ENCODE measurements around the gene IL5.

Gene IL5

DNA sequence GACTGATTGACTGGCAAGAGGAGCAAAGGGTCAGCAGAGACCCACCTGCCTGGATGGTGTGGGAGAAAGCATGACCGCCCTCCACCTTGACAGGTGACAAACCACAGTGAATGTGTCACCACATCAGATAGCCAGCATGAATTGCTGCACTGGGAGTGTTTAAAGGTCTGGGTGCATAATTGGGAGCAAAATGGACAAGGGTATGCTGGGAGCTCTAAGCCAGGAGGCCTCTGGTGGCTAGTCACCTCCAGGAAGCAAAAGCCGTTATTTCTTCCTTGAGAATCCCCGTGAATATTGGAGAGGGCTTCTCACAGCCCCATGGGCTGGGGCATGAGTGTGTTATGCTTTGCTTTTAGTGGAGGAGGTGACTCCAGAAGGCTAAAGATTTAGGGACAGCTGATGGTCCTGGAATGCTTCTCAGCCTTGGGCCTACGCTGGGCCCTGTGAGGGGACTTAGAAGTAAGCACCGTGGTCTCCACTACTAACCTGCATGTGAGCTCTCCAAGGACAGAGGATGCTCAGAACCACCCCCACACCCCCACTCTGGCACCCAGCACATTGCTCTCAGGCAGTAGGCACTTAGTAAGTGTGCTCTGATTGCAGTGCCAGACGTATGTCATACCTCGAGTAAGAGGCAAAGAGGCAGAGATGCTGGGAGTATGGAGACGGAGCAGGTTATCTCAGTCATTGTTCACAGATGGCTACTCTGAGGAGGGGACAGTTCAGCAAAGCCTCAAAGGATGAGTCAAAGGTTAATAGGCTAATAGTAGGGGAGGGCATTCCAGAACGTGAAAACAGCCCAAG lies 43.7 kb downstream of the IL5 start:
- Histone ChIP-seq H3K9me3 (ENCODE audit: control insufficient read depth, low read length) (no peaks in the 10 kb centered on the region), H3K4me3 (ENCODE audit: insufficient read depth, low read depth, low read length) (no peak overlapping the region), H3K27ac (ENCODE audit: insufficient read depth, low read depth, low read length, poor library complexity, severe bottlenecking) (no peak overlapping the region), H3K36me3 (ENCODE audit: control insufficient read depth, insufficient read depth, low read length) (no peaks in the 10 kb centered on the region), H3K4me1 (ENCODE audit: control insufficient read depth, insufficient read depth, low read length) (no peaks in the 10 kb centered on the region), H3K27me3 (ENCODE audit: control insufficient read depth, insufficient read depth, low read length, poor library complexity, severe bottlenecking) (peaks cover 9% of the 10 kb centered on the region)
- 73 to 74% methylated on average over 9 of the region's 9 CpGs for WGBS, 2 experiments

DNA sequence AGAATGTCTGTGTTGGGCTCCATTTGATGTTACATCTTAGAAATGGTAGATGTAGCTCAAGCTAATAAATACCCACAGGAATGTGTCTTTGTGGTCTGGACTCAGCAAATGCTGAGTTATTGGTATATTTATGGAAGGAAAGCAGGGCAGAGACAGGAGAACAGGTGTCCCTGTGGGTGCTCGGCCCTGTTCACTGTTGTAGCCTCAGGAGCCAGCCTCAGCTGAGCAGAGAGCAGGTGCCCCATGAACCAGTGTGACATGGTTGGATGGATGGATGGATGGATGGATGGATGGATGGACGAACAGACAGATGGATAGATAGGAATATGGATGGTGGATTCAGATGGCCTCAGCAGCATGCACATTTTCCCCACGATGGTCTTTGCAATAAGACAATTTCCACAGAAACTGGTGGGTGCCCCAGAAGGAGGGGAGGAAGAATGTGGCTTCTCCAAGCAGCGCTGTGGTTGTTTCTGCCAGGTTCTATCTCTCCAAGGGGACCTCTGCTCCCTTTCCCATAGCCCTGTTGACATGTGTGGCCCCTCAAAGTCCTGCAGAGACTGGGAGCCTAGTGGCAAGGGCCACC lies 44.5 kb downstream of the IL5 start:
- Histone ChIP-seq H3K27me3 (ENCODE audit: control insufficient read depth, insufficient read depth, low read length, poor library complexity, severe bottlenecking) (peaks cover 18% of the 10 kb centered on the region), H3K9me3 (ENCODE audit: control insufficient read depth, low read length) (no peaks in the 10 kb centered on the region), H3K36me3 (ENCODE audit: control insufficient read depth, insufficient read depth, low read length) (no peaks in the 10 kb centered on the region), H3K27ac (ENCODE audit: insufficient read depth, low read depth, low read length, poor library complexity, severe bottlenecking) (no peak overlapping the region), H3K4me3 (ENCODE audit: insufficient read depth, low read depth, low read length) (no peak overlapping the region), H3K4me1 (ENCODE audit: control insufficient read depth, insufficient read depth, low read length) (no peaks in the 10 kb centered on the region)
- 86% methylated on average over 4 of the region's 4 CpGs for WGBS, 2 experiments

DNA sequence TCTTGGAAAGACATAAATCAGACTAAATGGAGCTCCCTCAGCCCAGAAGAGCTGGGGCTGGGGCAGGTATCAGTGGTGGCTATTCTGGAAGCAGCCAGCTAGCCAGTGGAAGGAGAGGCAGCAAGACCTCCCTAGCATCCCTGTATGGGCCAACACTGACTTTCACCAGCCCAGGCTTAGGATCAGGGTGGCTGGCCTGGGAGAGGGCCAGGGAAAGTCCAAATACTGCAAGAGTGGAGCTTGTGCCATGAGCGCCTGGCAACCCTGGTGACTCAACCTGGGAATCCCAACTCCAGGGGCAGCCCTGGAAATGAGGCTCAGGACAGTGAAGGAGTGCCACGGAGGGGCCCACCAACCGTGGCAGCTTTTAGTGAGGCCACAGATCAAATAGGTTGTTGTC lies 45.2 kb downstream of the IL5 start:
- WGBS, 2 experiments: 92 to 93% methylated on average over 3 of the region's 3 CpGs
- H3K27ac ChIP-seq (ENCODE audit: insufficient read depth, low read depth, low read length, poor library complexity, severe bottlenecking): no peak overlapping the region
- H3K27me3 ChIP-seq (ENCODE audit: control insufficient read depth, insufficient read depth, low read length, poor library complexity, severe bottlenecking): peaks cover 24% of the 10 kb centered on the region
- H3K36me3 ChIP-seq (ENCODE audit: control insufficient read depth, insufficient read depth, low read length): no peaks in the 10 kb centered on the region
- no peaks in the 10 kb centered on the region for H3K9me3 ChIP-seq (ENCODE audit: control insufficient read depth, low read length)
- H3K4me1 ChIP-seq (ENCODE audit: control insufficient read depth, insufficient read depth, low read length): no peaks in the 10 kb centered on the region
- no peak overlapping the region for H3K4me3 ChIP-seq (ENCODE audit: insufficient read depth, low read depth, low read length)

DNA sequence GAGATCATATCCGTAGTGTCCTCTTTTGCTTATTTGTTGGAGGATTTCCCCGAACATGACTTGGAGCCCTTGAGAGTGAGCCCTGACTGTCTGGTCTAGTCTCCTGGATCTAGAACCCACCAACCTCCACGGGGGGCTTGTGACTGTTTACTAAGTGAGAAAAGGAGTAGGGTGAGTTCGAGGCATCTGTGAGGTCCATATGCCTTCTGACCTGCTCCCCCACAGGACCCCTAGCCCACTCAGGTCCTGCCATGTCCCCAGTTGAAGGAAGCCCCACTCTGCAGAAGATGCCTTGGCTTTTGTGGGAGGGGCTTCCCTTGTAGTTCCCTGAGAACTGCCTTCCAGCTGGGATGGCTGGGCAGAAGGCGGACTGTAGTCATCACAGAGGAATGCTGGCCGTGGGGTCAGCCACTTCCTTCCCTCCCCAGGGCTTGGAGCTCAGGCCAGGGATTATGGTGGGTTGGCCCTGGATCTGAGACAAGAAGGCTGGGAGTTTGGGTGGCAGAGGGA lies 45.8 kb downstream of the IL5 start:
- Histone ChIP-seq H3K9me3 (ENCODE audit: control insufficient read depth, low read length) (no peaks in the 10 kb centered on the region), H3K4me1 (ENCODE audit: control insufficient read depth, insufficient read depth, low read length) (no peaks in the 10 kb centered on the region), H3K27me3 (ENCODE audit: control insufficient read depth, insufficient read depth, low read length, poor library complexity, severe bottlenecking) (peaks cover 30% of the 10 kb centered on the region), H3K4me3 (ENCODE audit: insufficient read depth, low read depth, low read length) (no peak overlapping the region), H3K36me3 (ENCODE audit: control insufficient read depth, insufficient read depth, low read length) (no peaks in the 10 kb centered on the region), H3K27ac (ENCODE audit: insufficient read depth, low read depth, low read length, poor library complexity, severe bottlenecking) (no peak overlapping the region)
- 77 to 87% methylated on average over 6 of the region's 6 CpGs for WGBS, 2 experiments

DNA sequence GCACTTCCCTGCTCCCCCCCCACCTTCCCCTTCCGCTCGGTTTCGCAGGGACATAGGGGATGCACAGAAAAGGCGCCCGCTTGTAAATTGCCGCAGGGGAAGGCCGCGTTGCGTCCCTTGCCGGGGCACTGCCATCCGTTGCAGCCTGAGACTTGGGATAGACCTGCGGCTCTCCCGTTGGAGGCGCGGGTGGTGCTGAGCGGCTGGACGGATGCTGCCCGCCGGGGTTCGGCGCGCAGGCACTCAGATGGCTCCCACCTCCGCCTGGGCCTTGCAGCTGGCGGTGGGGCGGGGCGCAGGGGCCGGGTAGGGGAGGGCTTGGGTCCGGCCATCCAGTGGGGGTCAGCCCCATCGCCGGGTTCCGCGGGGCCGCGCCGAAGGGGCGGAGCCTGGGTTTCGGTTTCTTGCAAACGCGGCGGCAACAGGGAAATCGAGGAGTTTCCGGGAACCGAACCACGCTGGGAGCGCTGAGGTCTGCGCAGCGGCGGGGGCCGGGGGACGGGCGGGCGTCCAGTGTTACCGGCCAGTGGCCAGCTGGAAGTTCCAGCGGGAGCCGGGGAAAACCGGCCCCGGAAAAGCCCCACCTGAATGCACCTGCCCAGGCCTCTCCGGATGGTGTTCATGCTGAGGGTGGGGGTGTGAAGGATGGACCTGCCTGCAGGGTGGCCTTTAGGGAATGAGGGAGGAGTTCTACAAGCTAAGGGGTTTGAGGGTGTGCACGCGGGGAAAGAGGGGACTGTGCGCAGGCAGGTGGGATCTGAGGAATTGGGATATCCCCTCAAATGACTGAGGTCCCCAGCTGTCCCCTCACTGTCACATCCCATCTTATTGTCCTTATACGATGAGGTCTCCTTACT lies 46.5 kb downstream of the IL5 start:
- 4 to 5% methylated on average over 62 of the region's 62 CpGs for WGBS, 2 experiments
- Histone ChIP-seq H3K4me1 (ENCODE audit: control insufficient read depth, insufficient read depth, low read length) (no peaks in the 10 kb centered on the region), H3K27me3 (ENCODE audit: control insufficient read depth, insufficient read depth, low read length, poor library complexity, severe bottlenecking) (peaks cover 37% of the 10 kb centered on the region), H3K4me3 (ENCODE audit: insufficient read depth, low read depth, low read length) (peak overlapping the region; percentile 72), H3K27ac (ENCODE audit: insufficient read depth, low read depth, low read length, poor library complexity, severe bottlenecking) (no peak overlapping the region), H3K36me3 (ENCODE audit: control insufficient read depth, insufficient read depth, low read length) (no peaks in the 10 kb centered on the region), H3K9me3 (ENCODE audit: control insufficient read depth, low read length) (no peaks in the 10 kb centered on the region)

DNA sequence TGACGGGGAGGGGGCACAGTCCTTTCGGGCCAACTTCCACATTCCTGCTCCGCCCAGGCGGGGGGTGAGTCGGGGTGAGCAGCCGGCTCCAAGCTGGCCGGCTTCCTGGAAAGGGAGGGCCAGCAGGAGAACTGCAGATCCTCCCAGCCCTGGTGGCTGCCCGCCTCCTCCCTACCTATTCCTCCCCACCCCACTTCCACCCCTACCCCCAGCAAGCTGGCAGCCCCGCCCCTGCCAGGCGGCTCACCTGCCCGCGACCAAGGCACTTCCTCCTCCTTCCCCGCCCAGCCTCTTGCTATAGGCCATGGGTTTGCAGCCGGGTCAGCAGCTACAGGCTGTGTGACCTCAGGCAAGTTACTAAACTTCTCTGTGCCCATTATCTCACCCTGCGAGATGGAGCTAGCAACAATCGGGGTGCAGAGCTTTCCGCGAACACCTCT lies 47.1 kb downstream of the IL5 start:
- H3K36me3 ChIP-seq (ENCODE audit: control insufficient read depth, insufficient read depth, low read length): no peaks in the 10 kb centered on the region
- H3K4me3 ChIP-seq (ENCODE audit: insufficient read depth, low read depth, low read length): peak overlapping the region; percentile 72
- 0 to 1% methylated on average over 18 of the region's 18 CpGs for WGBS, 2 experiments
- no peaks in the 10 kb centered on the region for H3K9me3 ChIP-seq (ENCODE audit: control insufficient read depth, low read length)
- H3K27me3 ChIP-seq (ENCODE audit: control insufficient read depth, insufficient read depth, low read length, poor library complexity, severe bottlenecking): peaks cover 44% of the 10 kb centered on the region
- no peak overlapping the region for H3K27ac ChIP-seq (ENCODE audit: insufficient read depth, low read depth, low read length, poor library complexity, severe bottlenecking)
- H3K4me1 ChIP-seq (ENCODE audit: control insufficient read depth, insufficient read depth, low read length): peaks cover 4% of the 10 kb centered on the region

DNA sequence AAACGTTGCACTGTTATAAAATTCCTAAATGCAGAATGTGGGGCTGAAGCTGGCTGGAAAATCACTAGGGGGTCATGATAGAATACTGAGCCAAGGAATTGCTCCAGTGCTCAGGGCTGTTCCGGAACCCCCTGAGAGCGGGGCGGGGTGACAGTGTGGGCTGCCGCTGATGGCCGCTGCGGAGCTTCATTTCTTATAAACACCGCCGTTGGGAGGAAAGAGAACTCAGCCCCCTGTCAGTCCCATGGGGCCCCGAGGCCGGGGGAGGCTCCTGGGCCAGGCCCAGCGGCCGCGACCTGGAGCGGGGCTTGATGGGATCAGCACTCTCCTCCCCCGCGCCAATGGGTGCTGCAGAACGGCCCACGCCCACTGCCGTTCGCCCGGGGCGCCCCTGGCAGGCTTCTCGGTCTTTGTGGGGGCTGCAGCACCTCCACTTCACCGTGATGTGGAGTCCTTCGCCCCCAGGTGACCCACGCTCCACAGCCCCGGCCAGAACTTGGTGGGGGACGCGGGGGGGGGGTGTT lies 47.6 kb downstream of the IL5 start:
- Histone ChIP-seq H3K4me3 (ENCODE audit: insufficient read depth, low read depth, low read length) (peak overlapping the region; percentile 72), H3K36me3 (ENCODE audit: control insufficient read depth, insufficient read depth, low read length) (no peaks in the 10 kb centered on the region), H3K27me3 (ENCODE audit: control insufficient read depth, insufficient read depth, low read length, poor library complexity, severe bottlenecking) (peaks cover 47% of the 10 kb centered on the region), H3K27ac (ENCODE audit: insufficient read depth, low read depth, low read length, poor library complexity, severe bottlenecking) (no peak overlapping the region), H3K4me1 (ENCODE audit: control insufficient read depth, insufficient read depth, low read length) (peaks cover 7% of the 10 kb centered on the region), H3K9me3 (ENCODE audit: control insufficient read depth, low read length) (no peaks in the 10 kb centered on the region)
- WGBS, 2 experiments: 1% methylated on average over 30 of the region's 30 CpGs

DNA sequence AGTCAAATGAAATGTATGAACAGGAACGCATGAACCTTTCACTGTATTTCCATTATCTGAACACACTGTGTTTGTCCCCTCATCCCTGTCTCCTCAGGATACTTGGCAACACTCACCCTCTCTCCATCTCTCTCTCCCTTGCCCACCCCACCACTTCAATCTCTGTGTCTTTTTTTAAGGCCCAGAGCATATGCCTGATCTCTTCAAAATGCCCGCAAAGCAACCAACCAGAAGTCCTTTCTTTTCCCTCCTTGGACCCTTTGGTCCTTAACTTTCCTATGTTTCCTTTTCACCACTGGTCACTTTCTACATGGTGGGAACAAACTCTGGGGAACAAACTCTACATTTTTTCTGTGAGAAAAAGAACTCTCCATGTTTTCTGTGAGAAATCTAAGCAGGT lies 49.5 kb downstream of the IL5 start:
- Histone ChIP-seq H3K4me1 (ENCODE audit: control insufficient read depth, insufficient read depth, low read length) (peaks cover 7% of the 10 kb centered on the region), H3K27me3 (ENCODE audit: control insufficient read depth, insufficient read depth, low read length, poor library complexity, severe bottlenecking) (peaks cover 61% of the 10 kb centered on the region), H3K9me3 (ENCODE audit: control insufficient read depth, low read length) (no peaks in the 10 kb centered on the region), H3K36me3 (ENCODE audit: control insufficient read depth, insufficient read depth, low read length) (no peaks in the 10 kb centered on the region), H3K27ac (ENCODE audit: insufficient read depth, low read depth, low read length, poor library complexity, severe bottlenecking) (no peak overlapping the region), H3K4me3 (ENCODE audit: insufficient read depth, low read depth, low read length) (no peak overlapping the region)
- WGBS, 2 experiments: 90 to 94% methylated on average over 2 of the region's 2 CpGs

DNA sequence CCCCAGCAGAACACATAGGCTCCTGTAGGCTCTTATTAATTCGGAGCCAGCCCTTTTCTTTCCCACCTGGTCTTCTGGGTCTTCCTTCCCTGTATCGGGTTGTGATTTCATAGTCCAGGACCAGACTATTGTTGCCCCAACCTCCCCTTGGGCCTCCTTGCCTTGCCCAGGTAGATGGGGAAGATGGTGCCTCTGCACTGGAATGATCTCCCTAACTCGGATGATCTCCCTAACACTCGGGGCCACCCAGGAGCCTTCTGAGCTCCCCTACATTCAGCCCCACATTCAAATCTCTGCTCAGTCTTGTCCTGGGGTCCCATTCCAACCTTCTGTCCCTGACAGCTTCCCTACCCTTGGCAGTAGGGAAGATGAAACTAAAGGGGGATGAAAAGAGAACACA lies 50.1 kb downstream of the IL5 start:
- 87 to 89% methylated on average over 4 of the region's 4 CpGs for WGBS, 2 experiments
- Histone ChIP-seq H3K27me3 (ENCODE audit: control insufficient read depth, insufficient read depth, low read length, poor library complexity, severe bottlenecking) (peaks cover 62% of the 10 kb centered on the region), H3K9me3 (ENCODE audit: control insufficient read depth, low read length) (no peaks in the 10 kb centered on the region), H3K4me1 (ENCODE audit: control insufficient read depth, insufficient read depth, low read length) (peaks cover 7% of the 10 kb centered on the region), H3K36me3 (ENCODE audit: control insufficient read depth, insufficient read depth, low read length) (no peaks in the 10 kb centered on the region), H3K27ac (ENCODE audit: insufficient read depth, low read depth, low read length, poor library complexity, severe bottlenecking) (no peak overlapping the region), H3K4me3 (ENCODE audit: insufficient read depth, low read depth, low read length) (no peak overlapping the region)

Data from ectodermal cell (in vitro differentiated cells).